Measurements from ENCODE around the gene GPR39.

GPR39 gene

DNA sequence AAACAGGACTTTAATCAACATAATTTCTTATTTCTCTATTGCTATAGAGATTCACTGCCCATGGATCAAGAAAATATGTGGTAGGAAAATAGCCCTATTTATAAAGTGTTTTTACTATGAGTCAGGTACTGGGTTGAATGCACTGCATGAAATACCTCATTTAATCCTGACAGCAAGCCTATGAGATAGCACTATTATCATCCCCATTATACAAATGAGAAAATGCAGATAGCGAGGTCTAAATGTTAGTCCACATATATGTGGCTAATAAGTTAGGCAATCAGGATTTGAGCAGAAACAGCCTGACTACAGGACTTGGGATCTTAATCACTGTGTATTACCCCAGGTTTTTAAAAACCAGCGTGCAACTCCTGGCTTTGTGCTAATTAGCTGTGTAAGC is 261.9 kb downstream of the GPR39 start:
- no peak overlapping the region for H3K4me3 ChIP-seq (ENCODE audit: low read depth, low read length)
- DNase-seq (ENCODE audit: low read depth): no peak

DNA sequence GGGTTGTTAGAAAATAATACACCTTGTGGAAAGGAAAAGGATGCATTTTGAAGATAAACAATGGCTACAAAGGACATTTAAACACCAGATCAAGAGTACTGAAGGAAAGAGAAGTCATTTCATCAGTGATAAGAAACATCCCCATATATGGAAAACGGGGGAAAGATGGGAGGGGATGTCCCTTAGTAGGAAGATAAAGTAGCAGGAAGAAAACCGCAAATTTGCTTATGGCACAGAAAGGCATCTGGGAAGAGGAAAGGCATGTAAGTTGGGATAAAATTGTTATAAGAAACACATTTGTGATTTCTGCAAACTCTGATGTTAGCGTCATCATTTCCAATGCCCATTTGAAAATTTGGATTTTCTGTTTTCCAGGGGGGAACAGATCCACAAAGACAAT is 263.9 kb downstream of the GPR39 start:
- DNase-seq (ENCODE audit: low read depth): no peak
- no peak overlapping the region for H3K4me3 ChIP-seq (ENCODE audit: low read depth, low read length)

DNA sequence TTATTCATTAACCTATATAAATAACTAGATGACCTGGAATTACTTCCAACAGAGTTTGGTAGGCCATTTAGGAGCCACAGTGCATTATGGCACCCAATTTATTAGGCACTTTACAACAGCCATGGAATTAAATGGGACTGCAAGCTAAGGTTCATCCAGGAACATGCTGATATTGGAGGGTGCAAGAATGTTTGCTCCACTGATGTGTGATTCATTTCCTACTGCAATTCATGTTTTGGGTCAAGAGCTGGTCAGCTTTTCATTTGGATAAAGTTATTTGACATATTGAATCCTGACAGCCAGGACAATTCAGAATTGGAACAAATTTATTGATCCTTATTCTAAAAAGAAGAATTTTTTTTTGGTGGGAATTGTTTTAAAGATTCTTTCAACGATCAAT is 265.2 kb downstream of the GPR39 start:
- H3K4me3 ChIP-seq (ENCODE audit: low read depth, low read length): no peak overlapping the region
- no peak for DNase-seq (ENCODE audit: low read depth)

DNA sequence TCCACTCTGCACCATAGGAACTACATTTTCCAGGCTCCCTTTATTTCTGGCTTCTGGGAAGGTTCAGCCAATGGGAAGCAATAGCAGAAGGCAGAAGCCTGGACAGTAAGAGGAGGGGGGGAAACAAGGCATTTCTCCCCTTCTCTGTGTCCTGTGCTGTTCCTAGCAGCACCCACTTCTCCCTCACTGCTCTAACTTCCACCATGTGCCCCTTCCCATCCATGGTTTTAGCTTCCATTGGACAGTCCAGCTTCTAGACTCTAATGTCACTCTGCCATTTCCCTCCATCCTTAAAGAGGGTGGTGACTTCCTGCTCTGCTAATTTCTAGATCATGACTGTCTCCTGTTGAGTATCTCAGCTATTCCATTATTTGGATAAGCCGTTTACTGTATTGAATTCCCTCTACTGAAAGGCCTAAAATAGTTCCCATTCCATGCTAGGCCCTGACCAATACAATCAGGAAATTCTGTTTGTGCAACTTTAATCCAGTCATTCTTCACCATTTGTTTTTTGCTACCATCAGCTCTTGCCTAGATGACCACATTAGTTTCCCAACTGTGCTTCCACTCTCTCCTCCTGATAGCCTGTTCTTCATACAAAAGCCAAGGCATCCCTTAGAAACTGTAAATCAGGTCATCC is 274.2 kb downstream of the GPR39 start:
- no peak for DNase-seq (ENCODE audit: low read depth)
- H3K4me3 ChIP-seq (ENCODE audit: low read depth, low read length): no peak overlapping the region

DNA sequence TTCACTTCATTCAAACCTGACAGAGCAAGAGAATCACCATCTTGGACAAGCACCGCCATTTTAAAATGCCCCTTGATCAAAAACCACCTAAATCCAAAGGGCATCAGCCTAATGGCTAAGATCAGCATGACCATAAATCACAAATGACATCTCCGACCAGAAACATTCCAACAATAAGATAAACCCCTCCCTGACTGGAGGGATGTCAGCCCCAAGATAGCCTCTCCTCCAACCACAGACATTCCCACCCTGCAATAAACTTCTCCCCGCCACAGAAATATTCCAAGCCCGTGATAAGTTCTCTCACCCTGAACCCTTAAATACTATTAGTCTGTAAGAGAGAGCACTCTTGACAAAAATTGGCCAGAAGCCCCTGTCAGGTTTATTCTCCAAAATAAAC is 275.0 kb downstream of the GPR39 start:
- H3K4me3 ChIP-seq (ENCODE audit: low read depth, low read length): no peak overlapping the region

DNA sequence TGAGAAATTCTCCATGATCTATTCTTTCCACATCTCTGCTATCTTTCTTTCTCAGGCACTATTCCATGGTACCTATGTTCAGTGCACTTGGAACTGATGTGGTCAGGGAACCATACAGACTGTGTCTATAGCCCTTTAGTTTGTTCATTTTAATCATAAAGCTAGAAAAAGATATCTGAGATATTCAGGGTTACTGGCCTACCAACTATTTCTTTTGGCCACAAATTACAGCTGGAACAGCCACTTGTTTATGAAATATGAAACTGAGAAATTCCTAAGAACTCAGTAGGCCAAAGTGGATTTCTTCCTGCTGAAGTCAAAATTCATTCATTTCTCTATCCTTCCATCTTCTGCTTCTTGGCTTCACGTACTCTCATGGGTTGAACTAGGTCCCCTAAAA is 276.2 kb downstream of the GPR39 start:
- no peak for DNase-seq (ENCODE audit: low read depth)
- no peak overlapping the region for H3K4me3 ChIP-seq (ENCODE audit: low read depth, low read length)

More for the DNA sequence above, 275.0 kb downstream of the GPR39 start:
- no peak for DNase-seq (ENCODE audit: low read depth)

Data from skeletal muscle cell (primary cell).